OCI-LY7 (cell line): Measurements from ENCODE around the gene KCNJ12.
"Not testable (repeated sequence)": the region's sequence is repeated elsewhere in the genome, so short reads cannot be mapped to it uniquely, and the experiment has no call there.

ENCODE experiments used
- EZH2phosphoT487 ChIP-seq: fragments of 200-600 bp; sonication (generic); IDR thresholded peaks from 2 replicates; pipeline ENCODE4 v1.6.1; 2018; ENCODE audit warnings: low read depth, borderline replicate concordance, mild to moderate bottlenecking, mixed run types, antibody characterized with exemption, low read length, moderate library complexity, mixed read lengths
- TF ChIP-seq, protein P1 (sequence below): fragments of 200-600 bp; sonication (generic); conservative IDR thresholded peaks from 2 replicates; pipeline ENCODE4 v1.5.1; 2014; ENCODE audit warnings: mild to moderate bottlenecking, antibody characterized with exemption, low read length, moderate library complexity, mixed read lengths

DNA sequence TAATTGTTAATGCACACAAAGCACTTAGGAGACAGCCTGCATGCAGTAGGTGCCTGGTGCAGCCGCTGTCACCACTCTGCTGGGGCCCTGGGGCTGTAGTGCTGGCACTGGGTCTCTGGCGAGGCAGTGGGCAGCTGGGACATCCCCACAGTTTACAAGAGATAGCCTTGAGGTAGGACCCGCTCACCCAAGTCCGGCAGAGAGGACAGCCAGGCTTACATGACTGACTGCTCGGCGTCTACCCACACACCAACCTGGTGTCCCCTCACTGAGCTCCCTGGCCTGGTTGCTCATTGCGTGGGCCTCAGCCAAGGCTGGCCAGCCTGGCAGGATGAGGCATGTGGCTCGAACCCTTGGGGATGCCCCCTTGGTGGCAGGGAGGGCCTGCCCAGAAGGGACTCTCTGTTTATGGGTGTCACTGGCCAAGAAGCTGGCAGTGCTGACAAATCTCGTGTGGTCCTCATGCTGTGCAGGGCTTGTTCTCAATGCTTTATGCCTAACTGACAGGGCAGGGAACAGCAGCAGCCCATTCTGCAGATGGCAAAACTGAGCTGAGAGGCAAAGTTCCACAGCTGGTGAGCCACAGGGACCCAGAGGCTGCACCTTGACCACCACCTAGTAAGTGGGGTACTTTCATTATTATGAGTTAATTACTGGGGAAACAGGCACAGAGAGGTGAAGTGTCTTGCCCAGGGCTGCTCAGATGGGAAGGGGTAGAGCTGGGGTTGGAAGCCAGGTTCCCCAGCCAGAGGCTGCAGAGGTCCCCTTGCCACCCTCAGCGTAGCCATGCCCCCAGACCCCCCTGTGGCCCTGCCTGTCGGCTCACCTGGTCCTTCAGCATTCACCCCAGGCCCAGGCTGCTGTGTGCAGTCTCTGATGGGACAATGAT is 32.9 kb upstream of the KCNJ12 start:
- TF ChIP-seq, protein P1, sequence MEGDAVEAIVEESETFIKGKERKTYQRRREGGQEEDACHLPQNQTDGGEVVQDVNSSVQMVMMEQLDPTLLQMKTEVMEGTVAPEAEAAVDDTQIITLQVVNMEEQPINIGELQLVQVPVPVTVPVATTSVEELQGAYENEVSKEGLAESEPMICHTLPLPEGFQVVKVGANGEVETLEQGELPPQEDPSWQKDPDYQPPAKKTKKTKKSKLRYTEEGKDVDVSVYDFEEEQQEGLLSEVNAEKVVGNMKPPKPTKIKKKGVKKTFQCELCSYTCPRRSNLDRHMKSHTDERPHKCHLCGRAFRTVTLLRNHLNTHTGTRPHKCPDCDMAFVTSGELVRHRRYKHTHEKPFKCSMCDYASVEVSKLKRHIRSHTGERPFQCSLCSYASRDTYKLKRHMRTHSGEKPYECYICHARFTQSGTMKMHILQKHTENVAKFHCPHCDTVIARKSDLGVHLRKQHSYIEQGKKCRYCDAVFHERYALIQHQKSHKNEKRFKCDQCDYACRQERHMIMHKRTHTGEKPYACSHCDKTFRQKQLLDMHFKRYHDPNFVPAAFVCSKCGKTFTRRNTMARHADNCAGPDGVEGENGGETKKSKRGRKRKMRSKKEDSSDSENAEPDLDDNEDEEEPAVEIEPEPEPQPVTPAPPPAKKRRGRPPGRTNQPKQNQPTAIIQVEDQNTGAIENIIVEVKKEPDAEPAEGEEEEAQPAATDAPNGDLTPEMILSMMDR = not testable (repeated sequence)
- TF ChIP-seq EZH2phosphoT487 = not testable (repeated sequence)
